ENCODE results near the gene ERCC3. TPM values are rescaled to one million over a fixed set of nuclear protein-coding genes. Genes with fewer than 3 reads are reported as not detected.

The ERCC3 gene
- total and polyA plus RNA-seq, 2 of the 13 experiments (the other 11 are each of a cell fraction or from before 2014, with no cell fraction given): 49.7 to 64.6 TPM

DNA sequence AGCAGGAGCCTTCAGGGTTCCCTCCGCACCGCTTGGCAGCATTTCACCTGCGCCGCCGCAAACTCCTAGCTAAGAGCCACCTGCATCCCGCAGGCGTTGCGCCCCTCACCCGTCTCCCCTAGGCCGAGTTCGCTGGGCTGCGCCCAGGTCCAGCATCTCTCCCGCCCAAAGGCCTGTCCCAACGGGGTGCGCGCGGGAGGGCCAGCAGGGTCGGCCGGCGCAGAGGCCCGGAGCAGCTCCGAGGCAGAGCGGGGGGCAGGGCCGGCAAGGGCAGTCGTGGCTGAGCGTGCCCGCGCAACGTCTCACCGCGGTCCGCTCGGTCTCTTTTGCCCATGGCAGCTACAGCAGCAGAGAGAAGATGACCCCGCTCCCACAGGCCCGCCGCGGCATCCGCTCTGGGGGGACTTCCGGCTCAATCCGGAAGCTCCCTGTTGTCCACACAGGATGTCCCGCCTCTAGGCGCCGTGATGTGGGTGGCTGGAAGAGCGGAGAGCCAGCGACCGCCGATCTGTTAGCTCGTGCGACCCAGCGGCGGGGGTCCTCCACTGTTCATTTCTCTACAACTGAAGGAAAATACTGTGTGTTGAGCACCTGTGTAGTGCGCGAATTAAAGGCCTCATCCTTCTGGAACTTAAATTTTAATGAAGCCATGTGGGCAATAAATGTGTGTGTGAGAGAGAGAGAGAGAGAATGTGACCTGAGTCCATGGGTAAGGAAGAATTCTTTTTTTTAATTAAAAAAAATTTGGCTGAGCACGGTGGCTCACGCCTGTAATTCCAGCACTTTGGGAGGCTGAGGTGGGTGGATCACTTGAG is at the start of gene ERCC3 (continued):
- TF ChIP-seq, protein P1, sequence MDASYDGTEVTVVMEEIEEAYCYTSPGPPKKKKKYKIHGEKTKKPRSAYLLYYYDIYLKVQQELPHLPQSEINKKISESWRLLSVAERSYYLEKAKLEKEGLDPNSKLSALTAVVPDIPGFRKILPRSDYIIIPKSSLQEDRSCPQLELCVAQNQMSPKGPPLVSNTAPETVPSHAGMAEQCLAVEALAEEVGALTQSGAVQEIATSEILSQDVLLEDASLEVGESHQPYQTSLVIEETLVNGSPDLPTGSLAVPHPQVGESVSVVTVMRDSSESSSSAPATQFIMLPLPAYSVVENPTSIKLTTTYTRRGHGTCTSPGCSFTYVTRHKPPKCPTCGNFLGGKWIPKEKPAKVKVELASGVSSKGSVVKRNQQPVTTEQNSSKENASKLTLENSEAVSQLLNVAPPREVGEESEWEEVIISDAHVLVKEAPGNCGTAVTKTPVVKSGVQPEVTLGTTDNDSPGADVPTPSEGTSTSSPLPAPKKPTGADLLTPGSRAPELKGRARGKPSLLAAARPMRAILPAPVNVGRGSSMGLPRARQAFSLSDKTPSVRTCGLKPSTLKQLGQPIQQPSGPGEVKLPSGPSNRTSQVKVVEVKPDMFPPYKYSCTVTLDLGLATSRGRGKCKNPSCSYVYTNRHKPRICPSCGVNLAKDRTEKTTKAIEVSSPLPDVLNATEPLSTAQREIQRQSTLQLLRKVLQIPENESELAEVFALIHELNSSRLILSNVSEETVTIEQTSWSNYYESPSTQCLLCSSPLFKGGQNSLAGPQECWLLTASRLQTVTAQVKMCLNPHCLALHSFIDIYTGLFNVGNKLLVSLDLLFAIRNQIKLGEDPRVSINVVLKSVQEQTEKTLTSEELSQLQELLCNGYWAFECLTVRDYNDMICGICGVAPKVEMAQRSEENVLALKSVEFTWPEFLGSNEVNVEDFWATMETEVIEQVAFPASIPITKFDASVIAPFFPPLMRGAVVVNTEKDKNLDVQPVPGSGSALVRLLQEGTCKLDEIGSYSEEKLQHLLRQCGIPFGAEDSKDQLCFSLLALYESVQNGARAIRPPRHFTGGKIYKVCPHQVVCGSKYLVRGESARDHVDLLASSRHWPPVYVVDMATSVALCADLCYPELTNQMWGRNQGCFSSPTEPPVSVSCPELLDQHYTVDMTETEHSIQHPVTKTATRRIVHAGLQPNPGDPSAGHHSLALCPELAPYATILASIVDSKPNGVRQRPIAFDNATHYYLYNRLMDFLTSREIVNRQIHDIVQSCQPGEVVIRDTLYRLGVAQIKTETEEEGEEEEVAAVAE (CRISPR knock-in tag; IDR thresholded peaks at IDR 0.05; ENCODE audit: borderline replicate concordance): no peak; the same call in 1 of the 2 replicates
- TF ChIP-seq TEF (CRISPR knock-in tag; IDR thresholded peaks at IDR 0.05) (peak; percentile 13; the same call in 1 of the 2 replicates), WIZ (CRISPR knock-in tag; IDR thresholded peaks at IDR 0.05) (peak; percentile 98), ATF5 (CRISPR knock-in tag; IDR thresholded peaks at IDR 0.05; ENCODE audit: low read depth) (peak; percentile 93), ZNF142 (CRISPR knock-in tag; IDR thresholded peaks at IDR 0.05) (peak; percentile 88), MBNL3 (CRISPR knock-in tag; conservative IDR thresholded peaks at IDR 0.05) (no peak), KMT2B (CRISPR knock-in tag; IDR thresholded peaks at IDR 0.05) (peak; percentile 99), NONO (IDR thresholded peaks at IDR 0.05) (no peak), NONO (CRISPR knock-in tag; conservative IDR thresholded peaks at IDR 0.05) (peak; percentile 93), ZNF3 (CRISPR knock-in tag; IDR thresholded peaks at IDR 0.05) (no peak), AGO2 (optimal IDR thresholded peaks at IDR 0.05; ENCODE audit: low read depth, low read length) (peak; percentile 81), SAP130 (CRISPR knock-in tag; IDR thresholded peaks at IDR 0.05; ENCODE audit: low read depth) (peak; percentile 95), TEAD2 (CRISPR knock-in tag; IDR thresholded peaks at IDR 0.05) (no peak), HNRNPK (IDR thresholded peaks at IDR 0.05; ENCODE audit: low read depth, low read length, poor library complexity, severe bottlenecking) (no peak), RBM39 (IDR thresholded peaks at IDR 0.05; ENCODE audit: low read depth, low read length, poor library complexity, severe bottlenecking) (peak; percentile 68), YEATS4 (CRISPR knock-in tag; IDR thresholded peaks at IDR 0.05; ENCODE audit: borderline replicate concordance) (peak; percentile 94; the same call in 1 of the 2 replicates)
